Inflammatory macrophage (primary cell): Measurements from ENCODE around the gene TCF20.

Source experiments
- DNase-seq, 2 donors: peaks; one replicate each; pipeline ENCODE4 v3.0.0-alpha.2; 2020 to 2022

TCF20 gene

DNA sequence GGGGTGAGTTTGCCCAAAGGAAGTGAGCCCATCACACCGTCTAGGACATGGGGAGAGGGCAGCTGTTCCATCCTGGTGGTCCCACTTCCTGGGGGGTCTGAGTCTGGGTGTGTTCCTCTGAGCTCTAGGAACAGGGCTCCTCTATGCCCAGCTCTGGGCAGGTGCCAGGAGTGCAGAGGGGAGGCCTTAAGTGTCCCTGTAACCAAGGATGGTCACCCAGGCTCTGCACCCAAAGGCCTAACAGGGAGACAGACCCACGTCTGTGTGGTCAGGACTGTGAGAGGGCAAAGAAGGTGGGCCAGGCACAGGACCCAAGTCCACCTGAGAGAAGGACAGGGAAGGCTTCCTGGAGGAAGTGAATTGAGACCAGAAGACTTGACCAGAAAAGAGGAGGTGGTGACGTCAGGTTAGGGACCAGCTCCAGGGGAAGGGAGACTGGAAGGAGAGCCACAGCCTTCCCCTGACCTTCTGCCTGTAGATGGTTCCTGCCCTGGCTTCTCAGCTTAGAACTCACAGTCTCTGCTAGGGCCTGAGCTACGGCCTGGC, 11.3 kb upstream of the TCF20 start:
- DNase-seq = no peak

- DNase-seq = no peak
Observed at GRCh38 chr22:42281284-42281683, 10.8 kb upstream of the TCF20 start.

- DNase-seq = no peak
Observed at GRCh38 chr22:42280836-42281235, 10.4 kb upstream of the TCF20 start.

GRCh38 chr22:42280140-42280539, 9.7 kb upstream of the TCF20 start:
- DNase-seq = no peak

GRCh38 chr22:42279425-42280020, 9.1 kb upstream of the TCF20 start:
- no peak for DNase-seq

DNA sequence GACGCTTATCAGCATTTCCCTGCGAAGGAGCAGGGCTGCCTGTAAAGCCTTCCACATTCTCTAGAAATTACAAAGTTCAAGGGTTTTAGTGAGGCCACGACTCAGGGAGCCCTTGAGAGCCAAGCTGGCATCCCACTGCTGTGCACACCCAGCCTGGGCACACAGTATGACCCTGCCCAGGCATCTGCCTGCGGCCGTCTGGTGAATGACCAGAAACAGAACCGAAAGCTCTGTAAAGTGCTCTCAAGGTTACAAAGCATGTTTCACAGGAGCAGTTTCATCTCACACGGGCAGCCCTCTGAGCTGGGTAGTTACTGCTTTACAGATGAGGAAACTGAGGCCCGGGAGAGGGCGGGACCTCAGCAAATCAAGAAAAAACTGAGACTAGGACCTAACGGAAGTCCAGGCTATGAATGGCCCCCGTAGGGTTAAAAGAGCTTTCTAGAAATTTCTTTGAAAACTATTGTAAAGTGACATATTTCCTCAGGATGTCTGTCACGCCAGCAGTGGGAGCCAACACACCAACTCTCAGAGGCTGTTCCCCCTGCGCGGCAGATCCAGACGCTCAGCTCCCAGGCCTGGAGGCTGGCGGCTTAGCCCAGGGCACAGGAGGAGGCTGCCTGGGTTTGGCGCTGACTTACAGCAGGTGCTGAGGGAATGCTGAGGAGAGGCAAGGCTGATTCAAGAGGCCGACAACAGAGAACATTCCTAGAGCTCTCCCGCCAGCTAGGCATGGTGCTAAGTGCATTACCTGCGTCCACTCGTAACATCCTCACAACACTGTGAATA, 7.7 kb upstream of the TCF20 start:
- peak; percentile 27 to 45 for DNase-seq

GRCh38 chr22:42277232-42277753, 6.8 kb upstream of the TCF20 start:
- no peak for DNase-seq

DNA sequence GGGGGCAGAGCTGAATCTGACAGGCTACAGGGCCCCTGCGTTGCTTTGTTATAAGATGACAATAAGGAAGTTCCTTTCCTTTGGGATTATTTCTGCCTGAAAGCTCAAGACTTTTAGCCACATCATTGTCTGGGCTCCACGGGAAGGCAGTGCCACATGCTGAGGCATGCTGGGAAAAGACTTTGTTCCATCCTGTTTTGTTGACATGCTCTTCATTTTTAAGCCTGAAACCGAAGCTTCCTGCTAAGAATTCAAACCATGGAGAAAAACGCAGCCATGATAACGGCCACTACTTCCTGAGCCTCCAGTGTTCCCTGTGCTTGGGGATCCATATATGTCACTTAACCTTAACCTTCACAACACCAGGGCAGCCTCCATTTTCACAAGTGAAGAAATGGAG, 5.5 kb upstream of the TCF20 start:
- no peak for DNase-seq

DNA sequence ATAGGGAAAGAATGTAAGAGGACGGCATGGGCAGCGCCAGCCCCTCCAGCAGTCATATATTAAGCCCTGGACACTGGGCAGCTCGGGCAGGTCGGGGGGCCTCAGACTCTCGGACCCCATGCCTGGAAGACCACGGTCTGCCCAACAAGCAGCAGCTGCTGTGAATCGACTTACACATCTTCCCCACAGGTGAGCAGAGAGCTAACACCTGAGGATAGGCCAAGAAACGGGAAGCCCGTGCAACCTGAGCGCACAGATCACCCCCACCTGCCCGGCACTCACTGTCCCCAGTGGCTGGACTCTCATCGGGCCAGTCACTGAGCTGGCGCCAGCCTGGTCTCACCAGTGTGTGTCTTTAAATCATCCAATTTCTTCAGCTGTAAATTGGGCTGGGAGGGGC, 4.7 kb upstream of the TCF20 start:
- DNase-seq = no peak

- no peak for DNase-seq
Observed at GRCh38 chr22:42273855-42274451, 3.5 kb upstream of the TCF20 start.

DNA sequence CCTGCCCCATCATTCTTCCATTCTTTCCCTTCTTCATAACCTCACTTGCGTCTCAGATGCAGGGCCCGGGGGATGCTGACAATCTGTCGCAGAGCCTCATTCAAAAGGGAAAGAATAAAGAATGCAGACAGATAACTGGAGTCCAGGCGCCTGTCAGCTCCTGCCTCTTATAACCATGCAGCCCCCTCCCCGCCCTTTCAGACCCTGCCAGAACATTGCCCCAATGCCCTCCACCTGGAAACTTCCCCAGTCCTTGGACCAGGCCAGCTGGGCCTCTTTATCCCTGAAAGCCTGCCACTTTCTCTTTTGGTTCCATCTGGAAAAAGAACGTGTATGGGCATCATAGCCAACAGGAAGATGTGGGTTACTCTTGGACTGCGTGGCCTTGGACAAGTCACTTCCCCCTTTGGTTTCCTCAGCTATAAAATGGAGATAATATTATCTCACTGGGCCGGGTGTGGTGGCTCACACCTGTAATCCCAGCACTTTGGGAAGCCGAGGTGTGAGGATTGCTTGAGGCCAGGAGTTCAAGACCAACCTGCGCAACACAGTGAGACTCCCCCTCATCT, 2.1 kb upstream of the TCF20 start:
- peak; percentile 52 to 72 for DNase-seq

- no peak for DNase-seq
Observed at GRCh38 chr22:42271906-42272305, 1.5 kb upstream of the TCF20 start.

GRCh38 chr22:42271191-42271813, 849 bp upstream of the TCF20 start:
- no peak for DNase-seq

DNA sequence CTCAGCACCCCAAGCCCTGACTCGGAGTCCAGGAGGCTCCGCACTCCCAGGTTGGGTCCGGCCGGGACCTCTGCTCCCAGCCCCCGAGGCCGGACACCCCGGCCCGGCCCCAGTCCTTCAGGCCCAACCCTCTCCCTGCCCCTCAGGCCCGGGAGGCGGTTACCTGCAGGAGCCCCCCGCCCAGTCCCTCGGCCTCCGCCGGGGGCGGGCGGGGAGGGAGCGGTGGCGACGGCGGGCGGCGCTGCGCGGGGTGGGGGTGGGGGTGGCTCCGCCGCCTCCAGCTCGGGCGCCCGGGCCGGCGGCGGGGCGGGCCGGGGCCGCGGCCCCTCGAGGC, 310 bp downstream of the TCF20 start:
- DNase-seq = no peak

- peak in 1 of 2 donors; percentile 14 for DNase-seq
Observed at GRCh38 chr22:42269432-42270175, 849 bp downstream of the TCF20 start.

- DNase-seq = no peak
Observed at GRCh38 chr22:42268852-42269410, 1.5 kb downstream of the TCF20 start.

DNA sequence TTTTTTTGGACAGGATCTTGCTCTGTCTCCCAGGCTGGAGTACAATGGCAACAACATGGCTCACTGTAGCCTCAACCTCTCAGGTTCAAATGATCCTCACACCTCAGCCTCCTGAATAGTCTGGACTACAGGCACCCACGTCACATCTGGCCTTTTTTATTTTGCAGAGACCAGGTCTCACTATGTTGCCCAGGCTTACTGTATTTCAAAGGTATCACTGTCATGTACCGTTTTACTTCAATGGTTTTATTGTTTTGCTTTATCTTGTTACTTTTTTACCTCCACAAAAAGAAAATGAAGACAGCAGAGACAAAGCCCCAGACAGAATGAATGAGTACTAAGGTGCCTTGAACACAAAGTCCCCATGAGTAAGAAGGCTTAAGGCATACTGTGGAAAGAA, 5.1 kb downstream of the TCF20 start:
- no peak for DNase-seq

DNA sequence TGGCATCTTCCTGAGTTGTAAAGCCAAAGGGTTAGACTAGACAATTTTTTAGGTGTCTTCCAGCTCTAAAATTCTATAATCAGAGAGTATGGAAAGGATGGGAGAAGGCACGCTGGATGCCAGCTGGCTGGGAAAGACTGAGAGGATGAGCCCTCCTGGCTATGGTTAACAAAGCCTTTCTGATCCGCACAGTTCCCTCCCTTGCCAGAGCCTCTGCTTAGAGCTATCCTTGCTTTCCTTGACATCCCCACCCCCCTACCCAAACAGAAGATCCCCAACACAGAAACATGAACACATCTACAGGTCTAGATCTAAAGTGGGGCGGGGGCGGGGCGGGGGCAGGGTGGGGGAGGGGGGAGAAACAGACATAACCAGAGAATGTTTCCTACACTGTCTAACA, 6.5 kb downstream of the TCF20 start:
- DNase-seq = no peak

DNA sequence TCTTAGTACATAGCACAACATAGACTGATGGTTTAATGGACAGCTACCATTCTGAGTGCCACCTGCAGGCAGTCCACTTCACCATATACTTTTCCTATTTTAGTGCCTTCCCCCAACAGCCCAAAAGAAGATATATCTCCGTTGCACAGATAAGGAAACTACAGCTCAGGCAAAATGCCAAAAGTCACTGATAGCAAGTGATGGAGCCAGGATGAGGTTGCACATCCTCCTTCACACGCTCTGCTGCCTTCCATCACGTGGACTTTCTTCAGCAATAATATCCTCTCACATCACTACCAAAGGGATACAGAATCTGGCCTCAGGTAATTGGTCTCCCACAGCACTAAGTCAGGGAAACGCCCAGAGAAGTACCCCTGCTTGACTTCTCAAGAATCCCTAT, 7.5 kb downstream of the TCF20 start:
- no peak for DNase-seq

- no peak for DNase-seq
Observed at GRCh38 chr22:42261296-42261695, 9.2 kb downstream of the TCF20 start.

DNA sequence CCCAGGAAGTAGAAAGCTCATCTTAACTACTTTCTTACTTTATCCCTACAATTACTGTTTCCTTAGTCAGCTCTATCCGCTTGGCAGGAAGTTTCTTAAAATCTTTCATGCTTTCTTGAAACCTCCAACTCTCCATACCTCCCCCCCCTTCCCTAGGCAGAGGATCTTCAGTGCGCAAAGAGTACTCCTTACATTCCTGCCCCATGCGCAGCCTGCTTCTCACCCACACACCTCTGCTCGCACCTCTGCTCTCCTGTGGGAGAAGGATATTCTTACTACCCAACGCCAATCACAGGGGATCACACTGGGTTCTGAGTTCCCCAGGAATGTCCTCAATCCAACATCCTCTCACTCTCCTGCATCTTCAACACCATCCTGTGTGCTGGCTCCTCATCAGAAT, 12.3 kb downstream of the TCF20 start:
- no peak for DNase-seq

GRCh38 chr22:42257386-42257785, 13.1 kb downstream of the TCF20 start:
- DNase-seq = no peak
